NCI-H1694 treated with DMSO at 0.1 percent for 48 hours (cell line): ENCODE data around the gene UBA7.
"Not testable (repeated sequence)": the region's sequence is repeated elsewhere in the genome, so short reads cannot be mapped to it uniquely, and the experiment has no call there.

Experiments
- DNase-seq: peaks from one replicate; lab custom pipeline; 2025; lab: John Stamatoyannopoulos, UW

The UBA7 gene, protein sequence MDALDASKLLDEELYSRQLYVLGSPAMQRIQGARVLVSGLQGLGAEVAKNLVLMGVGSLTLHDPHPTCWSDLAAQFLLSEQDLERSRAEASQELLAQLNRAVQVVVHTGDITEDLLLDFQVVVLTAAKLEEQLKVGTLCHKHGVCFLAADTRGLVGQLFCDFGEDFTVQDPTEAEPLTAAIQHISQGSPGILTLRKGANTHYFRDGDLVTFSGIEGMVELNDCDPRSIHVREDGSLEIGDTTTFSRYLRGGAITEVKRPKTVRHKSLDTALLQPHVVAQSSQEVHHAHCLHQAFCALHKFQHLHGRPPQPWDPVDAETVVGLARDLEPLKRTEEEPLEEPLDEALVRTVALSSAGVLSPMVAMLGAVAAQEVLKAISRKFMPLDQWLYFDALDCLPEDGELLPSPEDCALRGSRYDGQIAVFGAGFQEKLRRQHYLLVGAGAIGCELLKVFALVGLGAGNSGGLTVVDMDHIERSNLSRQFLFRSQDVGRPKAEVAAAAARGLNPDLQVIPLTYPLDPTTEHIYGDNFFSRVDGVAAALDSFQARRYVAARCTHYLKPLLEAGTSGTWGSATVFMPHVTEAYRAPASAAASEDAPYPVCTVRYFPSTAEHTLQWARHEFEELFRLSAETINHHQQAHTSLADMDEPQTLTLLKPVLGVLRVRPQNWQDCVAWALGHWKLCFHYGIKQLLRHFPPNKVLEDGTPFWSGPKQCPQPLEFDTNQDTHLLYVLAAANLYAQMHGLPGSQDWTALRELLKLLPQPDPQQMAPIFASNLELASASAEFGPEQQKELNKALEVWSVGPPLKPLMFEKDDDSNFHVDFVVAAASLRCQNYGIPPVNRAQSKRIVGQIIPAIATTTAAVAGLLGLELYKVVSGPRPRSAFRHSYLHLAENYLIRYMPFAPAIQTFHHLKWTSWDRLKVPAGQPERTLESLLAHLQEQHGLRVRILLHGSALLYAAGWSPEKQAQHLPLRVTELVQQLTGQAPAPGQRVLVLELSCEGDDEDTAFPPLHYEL

DNA sequence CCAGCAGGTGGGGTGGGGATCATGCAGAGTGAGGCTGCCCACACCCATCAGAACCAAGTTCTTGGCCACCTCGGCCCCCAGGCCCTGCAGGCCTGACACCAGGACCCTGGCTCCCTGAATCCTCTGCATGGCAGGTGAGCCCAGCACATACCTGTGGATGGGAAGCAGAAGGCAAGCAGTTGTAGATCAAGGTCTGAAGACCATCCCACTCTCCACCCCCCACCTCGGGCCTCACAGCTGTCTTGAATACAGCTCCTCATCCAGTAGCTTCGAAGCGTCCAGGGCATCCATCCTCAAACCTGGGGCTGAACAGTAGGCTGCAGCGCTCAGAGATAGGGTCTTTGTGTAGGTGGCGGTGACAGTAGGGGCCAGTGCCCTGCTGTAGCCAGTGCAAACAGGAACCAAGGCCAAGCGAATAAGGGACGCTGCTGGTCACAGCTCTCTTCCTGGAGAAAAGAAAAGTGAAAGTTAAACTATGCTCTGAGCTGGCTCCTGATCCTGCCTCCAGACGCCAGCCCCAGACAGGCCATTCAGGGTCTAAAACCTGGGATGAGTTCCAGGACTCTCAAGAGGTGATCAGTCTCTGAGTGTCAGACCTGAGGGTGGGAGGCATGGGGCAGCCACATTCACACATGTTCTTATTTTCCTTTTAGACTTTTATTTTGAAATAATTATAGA lies at the start of gene UBA7:
Gene UBA7 (minus strand): TSS at position 457 of the 678 bp plus-strand sequence. CDS start 166 bp downstream, at position 291.
- no peak for DNase-seq

- no peak for DNase-seq
Measured at GRCh38 chr3:49859576-49860305, 46.0 kb upstream of the UBA7 start.

- DNase-seq = peak; percentile 67
Measured at GRCh38 chr3:49856181-49857005, 42.6 kb upstream of the UBA7 start, which contains the start of gene TRAIP. TSS of gene TRAIP (minus strand) at chr3:49856564. CDS start at chr3:49856453, 111 bp downstream.

DNA sequence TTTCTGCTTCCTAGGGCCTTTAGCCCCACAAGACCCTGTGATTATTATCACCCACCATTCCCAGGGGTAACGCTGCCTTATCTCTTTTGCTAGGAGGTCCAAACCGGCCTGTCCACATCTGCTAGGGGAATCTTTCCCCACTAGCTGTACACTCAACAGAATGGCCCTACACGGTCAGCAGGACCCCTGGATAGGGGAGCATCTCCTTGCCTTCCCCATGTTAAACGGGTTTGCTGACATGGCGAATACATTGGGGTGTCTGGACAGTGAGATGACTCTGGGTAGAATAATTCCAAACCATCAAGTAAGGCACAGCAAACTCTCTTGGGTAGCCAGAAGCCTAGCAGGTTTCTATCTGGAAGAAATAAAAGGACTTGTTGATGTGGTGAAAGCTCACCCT lies 41.9 kb upstream of the UBA7 start:
- no peak for DNase-seq

GRCh38 chr3:49845694-49846093 lies 31.9 kb upstream of the UBA7 start:
- DNase-seq = no peak

- no peak for DNase-seq
Measured at GRCh38 chr3:49844464-49845183, 30.9 kb upstream of the UBA7 start.

- no peak for DNase-seq
Measured at GRCh38 chr3:49842843-49843517, 29.2 kb upstream of the UBA7 start.

- no peak for DNase-seq
Measured at GRCh38 chr3:49841806-49842205, 28.1 kb upstream of the UBA7 start.

GRCh38 chr3:49841126-49841696 lies 27.5 kb upstream of the UBA7 start:
- peak; percentile 0 for DNase-seq

DNA sequence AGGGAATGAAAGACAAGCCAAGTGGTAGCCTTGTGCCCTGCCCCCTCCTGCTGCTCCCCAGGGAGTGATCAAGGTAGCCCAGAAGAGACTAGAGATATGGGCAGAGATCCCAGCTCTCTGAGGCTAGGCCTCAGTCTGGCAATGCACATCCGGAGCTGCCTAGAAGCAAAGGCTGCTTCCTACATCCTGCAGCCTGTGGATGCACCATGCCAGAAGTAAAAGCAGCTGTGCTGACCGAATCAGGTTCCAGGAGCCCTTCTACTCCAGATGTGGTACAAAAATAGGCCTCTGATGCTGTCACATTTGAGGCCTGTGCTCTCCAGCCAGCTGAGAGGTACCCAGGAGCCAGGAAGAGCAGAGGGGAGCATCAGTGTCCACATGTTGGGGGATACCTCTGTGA lies 26.6 kb upstream of the UBA7 start:
- no peak for DNase-seq

GRCh38 chr3:49839193-49839809 lies 25.5 kb upstream of the UBA7 start:
- DNase-seq = peak; percentile 31

GRCh38 chr3:49831341-49831740 lies 17.6 kb upstream of the UBA7 start:
- DNase-seq = no peak

DNA sequence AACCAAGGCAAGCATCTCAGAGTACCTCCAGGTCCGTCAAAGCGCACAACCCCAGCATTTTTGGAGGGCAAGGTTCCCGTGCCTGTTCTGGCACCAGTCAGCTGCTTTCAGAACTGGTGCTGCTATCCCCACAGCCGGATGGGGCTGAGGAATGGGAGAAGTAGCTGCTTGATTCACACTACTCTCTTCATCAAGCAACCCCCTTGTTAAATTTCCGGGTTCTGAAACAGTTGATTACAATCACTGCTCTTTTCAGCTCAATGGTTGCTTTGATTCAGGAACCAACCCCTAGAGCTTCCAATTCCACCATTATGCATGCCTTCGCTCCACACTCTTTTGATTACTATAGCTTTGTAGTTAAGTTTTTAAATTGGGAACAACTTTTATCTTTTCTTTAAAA lies 12.3 kb upstream of the UBA7 start:
- DNase-seq = no peak

DNA sequence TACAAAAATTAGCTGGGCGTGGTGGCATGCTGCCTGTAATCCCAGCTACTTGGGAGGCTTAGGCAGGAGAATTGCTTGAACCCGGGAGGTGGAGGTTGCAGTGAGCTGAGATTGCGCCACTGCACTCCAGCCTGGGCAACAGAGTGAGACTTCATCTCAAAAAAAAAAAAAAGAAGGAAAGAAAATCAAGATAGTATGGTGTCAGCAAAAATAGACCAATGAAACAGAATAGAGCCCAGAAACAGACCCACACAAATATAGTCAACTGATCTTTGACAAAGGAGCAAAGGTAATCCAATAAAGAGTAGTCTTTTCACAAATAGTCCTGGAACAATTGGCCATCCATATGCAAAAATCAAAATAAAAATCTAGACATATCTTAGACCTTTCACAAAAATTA lies 9.4 kb upstream of the UBA7 start:
- DNase-seq = not testable (repeated sequence)

- no peak for DNase-seq
Measured at GRCh38 chr3:49812916-49813496, 747 bp downstream of the UBA7 start.

DNA sequence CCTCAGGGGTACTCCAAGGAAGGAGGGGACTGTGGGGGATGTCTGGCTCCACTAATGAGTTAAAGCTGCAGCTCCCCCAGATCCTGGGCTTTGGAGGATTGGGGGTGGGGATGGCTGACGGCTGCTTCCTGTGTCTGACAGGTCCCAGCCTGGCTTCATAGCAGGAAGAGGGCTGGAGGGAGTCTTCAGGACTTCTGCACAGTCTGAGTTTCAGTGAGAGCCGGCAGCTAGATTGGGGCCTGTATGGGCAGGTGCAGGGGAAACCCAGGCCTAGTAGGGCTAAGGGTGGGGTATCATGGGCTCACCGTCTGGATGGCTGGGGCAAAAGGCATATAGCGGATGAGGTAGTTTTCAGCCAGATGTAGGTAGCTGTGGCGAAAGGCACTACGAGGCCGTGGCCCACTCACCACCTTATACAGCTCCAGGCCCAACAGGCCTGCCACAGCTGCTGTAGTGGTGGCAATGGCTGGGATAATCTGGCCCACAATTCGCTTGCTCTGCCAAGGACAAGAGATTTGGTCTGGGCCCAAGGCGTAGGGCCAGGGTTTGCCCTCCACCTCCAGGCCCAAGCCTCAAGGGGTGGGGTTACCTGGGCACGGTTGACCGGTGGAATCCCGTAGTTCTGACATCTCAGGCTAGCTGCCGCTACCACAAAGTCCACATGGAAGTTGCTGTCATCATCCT lies 6.2 kb downstream of the UBA7 start:
- no peak for DNase-seq

DNA sequence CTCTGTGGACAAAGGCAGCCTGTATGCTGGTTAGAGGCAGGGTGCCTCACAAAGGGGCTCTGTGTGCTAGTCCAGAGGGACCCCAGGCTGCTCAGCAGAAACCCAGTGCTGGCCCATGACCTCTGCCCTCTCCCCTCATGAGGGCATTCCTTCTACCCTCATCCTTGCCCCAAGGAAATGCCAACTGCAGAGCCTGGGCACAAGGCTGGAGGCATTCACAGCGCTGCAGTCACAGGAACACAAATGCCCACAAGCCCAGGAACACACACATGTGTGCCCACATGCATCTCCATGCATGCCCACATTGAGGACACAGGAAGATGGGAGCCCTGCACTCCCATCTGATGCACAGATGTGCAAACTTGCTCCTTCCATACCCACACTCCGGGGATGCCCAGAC lies 6.9 kb downstream of the UBA7 start:
- no peak for DNase-seq
